Measurements from ENCODE around the gene ZBTB7B. TPM values are rescaled to one million over a fixed set of nuclear protein-coding genes. Genes with fewer than 3 reads are reported as not detected.
A peak's percentile ranks its signal among the peaks of the same experiment; 100 is the strongest.

ZBTB7B gene
- total and polyA plus RNA-seq, 9 of the 15 experiments (the other 6 are each of a cell fraction or from before 2014, with no cell fraction given): 0.04 to 46.5 (median 15.2) TPM

DNA sequence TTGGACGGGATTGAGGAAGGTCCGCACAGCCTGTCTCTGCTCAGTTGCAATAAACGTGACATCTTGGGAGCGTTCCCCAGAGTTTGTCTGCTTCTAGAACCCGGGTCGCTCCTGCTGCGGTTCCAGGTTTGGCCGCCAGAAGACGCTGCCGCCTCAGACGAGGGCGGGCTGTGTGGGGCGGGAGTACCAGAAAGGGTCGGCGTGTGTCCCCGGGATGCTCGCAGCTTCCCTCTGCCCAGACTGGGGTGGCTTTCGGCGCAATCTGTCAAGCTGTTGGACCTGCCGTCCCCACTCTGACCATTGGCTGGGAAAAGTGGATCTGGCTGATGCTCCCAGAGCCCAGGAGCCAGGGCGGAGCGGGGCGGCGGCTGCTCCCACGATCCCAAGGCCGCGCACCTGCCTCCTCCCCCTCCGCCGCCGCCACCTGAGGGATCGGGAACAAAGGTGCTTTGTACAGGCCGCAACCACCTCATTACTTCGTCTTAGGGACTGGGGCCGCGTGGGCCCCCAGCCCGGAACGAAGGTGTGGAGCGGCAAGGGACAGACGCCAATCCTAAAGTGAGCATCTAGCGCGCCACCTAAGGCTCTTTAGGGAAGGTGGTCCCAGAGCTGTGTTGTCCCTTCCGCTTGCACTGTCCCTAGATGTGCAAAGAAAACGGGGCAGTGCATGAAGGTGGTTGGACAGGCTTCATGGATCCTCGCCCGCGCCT, 60.3 kb downstream of the ZBTB7B start (continued):
- TF ChIP-seq, protein P1, sequence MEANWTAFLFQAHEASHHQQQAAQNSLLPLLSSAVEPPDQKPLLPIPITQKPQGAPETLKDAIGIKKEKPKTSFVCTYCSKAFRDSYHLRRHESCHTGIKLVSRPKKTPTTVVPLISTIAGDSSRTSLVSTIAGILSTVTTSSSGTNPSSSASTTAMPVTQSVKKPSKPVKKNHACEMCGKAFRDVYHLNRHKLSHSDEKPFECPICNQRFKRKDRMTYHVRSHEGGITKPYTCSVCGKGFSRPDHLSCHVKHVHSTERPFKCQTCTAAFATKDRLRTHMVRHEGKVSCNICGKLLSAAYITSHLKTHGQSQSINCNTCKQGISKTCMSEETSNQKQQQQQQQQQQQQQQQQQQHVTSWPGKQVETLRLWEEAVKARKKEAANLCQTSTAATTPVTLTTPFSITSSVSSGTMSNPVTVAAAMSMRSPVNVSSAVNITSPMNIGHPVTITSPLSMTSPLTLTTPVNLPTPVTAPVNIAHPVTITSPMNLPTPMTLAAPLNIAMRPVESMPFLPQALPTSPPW (CRISPR knock-in tag; IDR thresholded peaks at IDR 0.05): peak; percentile 66
- TF ChIP-seq TAL1 (IDR thresholded peaks at IDR 0.05) (no peak), MAFG (tag; conservative IDR thresholded peaks at IDR 0.05) (no peak), FOXA3 (CRISPR knock-in tag; conservative IDR thresholded peaks at IDR 0.05 in 1 of 2, IDR thresholded peaks at IDR 0.05 in 1 of 2) (0 out of 4 replicates have a peak, but pooled peaks of 1 of the 2 experiments have one; percentile 37), RAD21 (CRISPR knock-in tag; conservative IDR thresholded peaks at IDR 0.05 in 1 of 2, IDR thresholded peaks at IDR 0.05 in 1 of 2) (peak; percentile 91 to 96), ZNF184 (CRISPR knock-in tag; IDR thresholded peaks at IDR 0.05) (no peak), HNRNPUL1 (IDR thresholded peaks at IDR 0.05; ENCODE audit: low read length) (no peak), HCFC1 (IDR thresholded peaks at IDR 0.05; ENCODE audit: low read depth, low read length) (0 out of 2 replicates have a peak, but pooled peaks have one; percentile 12), MYNN (IDR thresholded peaks at IDR 0.05) (peak; percentile 47; the same call in 1 of the 2 replicates), MYNN (CRISPR knock-in tag; IDR thresholded peaks at IDR 0.05) (no peak), CTBP1 (IDR thresholded peaks at IDR 0.05; ENCODE audit: borderline replicate concordance) (peak; percentile 67; the same call in 1 of the 2 replicates), ZNF239 (CRISPR knock-in tag; IDR thresholded peaks at IDR 0.05) (no peak), SMAD3 (CRISPR knock-in tag; conservative IDR thresholded peaks at IDR 0.05) (no peak), TCFL5 (CRISPR knock-in tag; conservative IDR thresholded peaks at IDR 0.05) (no peak), KAT7 (CRISPR knock-in tag; IDR thresholded peaks at IDR 0.05; ENCODE audit: borderline replicate concordance) (peak; percentile 28; the same call in 1 of the 2 replicates), CREM (IDR thresholded peaks at IDR 0.05; ENCODE audit: low read depth) (peak; percentile 55; the same call in 1 of the 2 replicates), MAFF (IDR thresholded peaks at IDR 0.05; ENCODE audit: low read length) (no peak)
- TF ChIP-seq, protein P2, sequence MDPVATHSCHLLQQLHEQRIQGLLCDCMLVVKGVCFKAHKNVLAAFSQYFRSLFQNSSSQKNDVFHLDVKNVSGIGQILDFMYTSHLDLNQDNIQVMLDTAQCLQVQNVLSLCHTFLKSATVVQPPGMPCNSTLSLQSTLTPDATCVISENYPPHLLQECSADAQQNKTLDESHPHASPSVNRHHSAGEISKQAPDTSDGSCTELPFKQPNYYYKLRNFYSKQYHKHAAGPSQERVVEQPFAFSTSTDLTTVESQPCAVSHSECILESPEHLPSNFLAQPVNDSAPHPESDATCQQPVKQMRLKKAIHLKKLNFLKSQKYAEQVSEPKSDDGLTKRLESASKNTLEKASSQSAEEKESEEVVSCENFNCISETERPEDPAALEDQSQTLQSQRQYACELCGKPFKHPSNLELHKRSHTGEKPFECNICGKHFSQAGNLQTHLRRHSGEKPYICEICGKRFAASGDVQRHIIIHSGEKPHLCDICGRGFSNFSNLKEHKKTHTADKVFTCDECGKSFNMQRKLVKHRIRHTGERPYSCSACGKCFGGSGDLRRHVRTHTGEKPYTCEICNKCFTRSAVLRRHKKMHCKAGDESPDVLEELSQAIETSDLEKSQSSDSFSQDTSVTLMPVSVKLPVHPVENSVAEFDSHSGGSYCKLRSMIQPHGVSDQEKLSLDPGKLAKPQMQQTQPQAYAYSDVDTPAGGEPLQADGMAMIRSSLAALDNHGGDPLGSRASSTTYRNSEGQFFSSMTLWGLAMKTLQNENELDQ (CRISPR knock-in tag; IDR thresholded peaks at IDR 0.05; ENCODE audit: borderline replicate concordance): no peak
- TF ChIP-seq, protein P3, sequence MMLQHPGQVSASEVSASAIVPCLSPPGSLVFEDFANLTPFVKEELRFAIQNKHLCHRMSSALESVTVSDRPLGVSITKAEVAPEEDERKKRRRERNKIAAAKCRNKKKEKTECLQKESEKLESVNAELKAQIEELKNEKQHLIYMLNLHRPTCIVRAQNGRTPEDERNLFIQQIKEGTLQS (IDR thresholded peaks at IDR 0.05): no peak
- TF ChIP-seq, protein P3 (CRISPR knock-in tag; conservative IDR thresholded peaks at IDR 0.05): no peak
- TF ChIP-seq, protein P4, sequence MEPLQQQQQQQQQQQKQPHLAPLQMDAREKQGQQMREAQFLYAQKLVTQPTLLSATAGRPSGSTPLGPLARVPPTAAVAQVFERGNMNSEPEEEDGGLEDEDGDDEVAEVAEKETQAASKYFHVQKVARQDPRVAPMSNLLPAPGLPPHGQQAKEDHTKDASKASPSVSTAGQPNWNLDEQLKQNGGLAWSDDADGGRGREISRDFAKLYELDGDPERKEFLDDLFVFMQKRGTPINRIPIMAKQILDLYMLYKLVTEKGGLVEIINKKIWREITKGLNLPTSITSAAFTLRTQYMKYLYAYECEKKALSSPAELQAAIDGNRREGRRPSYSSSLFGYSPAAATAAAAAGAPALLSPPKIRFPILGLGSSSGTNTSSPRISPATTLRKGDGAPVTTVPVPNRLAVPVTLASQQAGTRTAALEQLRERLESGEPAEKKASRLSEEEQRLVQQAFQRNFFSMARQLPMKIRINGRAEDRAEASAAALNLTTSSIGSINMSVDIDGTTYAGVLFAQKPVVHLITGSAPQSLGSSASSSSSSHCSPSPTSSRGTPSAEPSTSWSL (CRISPR knock-in tag; IDR thresholded peaks at IDR 0.05; ENCODE audit: borderline replicate concordance): no peak

Data from K562 (cell line).